Sigmoid colon (tissue), 7 donors: Measurements from ENCODE around the gene OTUB2. TPM values are rescaled to one million over a fixed set of nuclear protein-coding genes. Genes with fewer than 3 reads are reported as not detected.
A peak's percentile ranks its signal among the peaks of the same experiment; 100 is the strongest.

Source experiments
- DNase-seq: peaks from one replicate; pipeline ENCODE4 v3.0.0-alpha.2; 2019
- H3K27ac ChIP-seq, 4 donors: fragments of 200-600 bp; sonication (generic); one replicate each; pipeline ENCODE4 v1.5.1; 2016 to 2019; ENCODE audit warnings: mild to moderate bottlenecking in 1 of 4
- H3K27me3 ChIP-seq, 3 donors: fragments of 200-600 bp; sonication (generic); one replicate each; pipeline ENCODE4 v1.5.1; 2019; ENCODE audit warnings: mild to moderate bottlenecking in 1 of 3
- H3K36me3 ChIP-seq, 4 donors: fragments of 200-600 bp; sonication (generic); one replicate each; pipeline ENCODE4 v1.5.1; 2016 to 2019
- H3K4me1 ChIP-seq, 4 donors: fragments of 200-600 bp; sonication (generic); one replicate each; pipeline ENCODE4 v1.5.1; 2017 to 2019
- H3K4me3 ChIP-seq, 4 donors: fragments of 200-600 bp; sonication (generic); one replicate each; pipeline ENCODE4 v1.5.1; 2017 to 2019; ENCODE audit warnings: mild to moderate bottlenecking in 2 of 4, moderate library complexity in 1 of 4
- H3K9me3 ChIP-seq, 4 donors: fragments of 200-600 bp in 3 of 4; sonication (generic) in 3 of 4; one replicate each; pipeline versions ENCODE4 v1.5.1 to v1.6.1; 2013 to 2019
- CTCF ChIP-seq, 4 experiments: fragments of 450-650 bp in 3 of 4; fragments of 200-600 bp in 1 of 4; IDR thresholded peaks; one replicate each; pipeline ENCODE4 v1.5.1; 2016 to 2019; ENCODE audit warnings: antibody characterized with exemption in 4 of 4, mild to moderate bottlenecking in 3 of 4, moderate library complexity in 2 of 4
- EP300 ChIP-seq, 4 donors: sonication (generic); formaldehyde crosslinking; IDR thresholded peaks; one replicate each; pipeline ENCODE4 v1.6.1; 2017; ENCODE audit warnings: antibody characterized with exemption in 4 of 4
- POLR2A ChIP-seq, 2 donors: fragments of 450-650 bp; IDR thresholded peaks; one replicate each; pipeline ENCODE4 v1.6.1; 2016; ENCODE audit warnings: antibody characterized with exemption in 2 of 2, mild to moderate bottlenecking in 2 of 2, moderate library complexity in 2 of 2
- POLR2AphosphoS5 ChIP-seq, 4 donors: sonication (generic); formaldehyde crosslinking; IDR thresholded peaks; one replicate each; pipeline ENCODE4 v1.6.1; 2017; ENCODE audit warnings: antibody characterized with exemption in 4 of 4
- WGBS, 2 donors: extraction: QIAGEN DNeasy Blood & Tissue Kit; methylation state at CpG; one replicate each; pipeline ENCODE4 v1.1.7; 2013; 5-methylcytosine and 5-hydroxymethylcytosine counted together
- intact Hi-C: fragments of 100-400 bp; cut with DNase I; formaldehyde crosslinking; loops from one replicate; pipeline ENCODE4 v1.15.1; 2023
- polyA plus RNA-seq, 3 donors: library from polyadenylated mRNA; stranded (reverse); fragments of 200-250 nt; gene quantifications; one replicate each; pipeline ENCODE4 v1.2.3, GENCODE V29; 2013
- total RNA-seq, 4 donors: library from RNA; depleted of rRNA; stranded (reverse); fragments of >200 nt; gene quantifications; one replicate each; pipeline ENCODE4 v1.1.0, GENCODE V29; 2016
- donor health status: healthy with polysubstance abuse.
- donor health status: Bipolar disorder and iron deficiency.
- donor health status: healthy.

The OTUB2 gene
- total and polyA plus RNA-seq, 7 donors: 0.14 to 2.3 (median 0.60) TPM

GRCh38 chr14:94040796-94041195, 14.7 kb downstream of the OTUB2 start:
- H3K36me3 ChIP-seq: peaks cover 0 to 21% (median 3%) of the 10 kb centered on the region in 4 donors
- no peak for TF ChIP-seq CTCF (IDR thresholded peaks at IDR 0.05)
- no peak for TF ChIP-seq EP300 (IDR thresholded peaks at IDR 0.05)
- no peak for TF ChIP-seq POLR2AphosphoS5 (IDR thresholded peaks at IDR 0.05)
- no peak for TF ChIP-seq POLR2A (IDR thresholded peaks at IDR 0.05)
- H3K4me1 ChIP-seq: peaks cover 0 to 18% (median 13%) of the 10 kb centered on the region in 4 donors
- H3K27me3 ChIP-seq: no peaks in the 10 kb centered on the region
- H3K4me3 ChIP-seq: no peak overlapping the region
- 88 to 92% methylated on average over 13 of the region's 13 CpGs for WGBS, 2 donors
- intact Hi-C loops: no loop called here
- no peaks in the 10 kb centered on the region for H3K9me3 ChIP-seq
- H3K27ac ChIP-seq: no peak overlapping the region
- no peak for DNase-seq

- intact Hi-C loops: no loop called here
- 85 to 88% methylated on average over 18 of the region's 18 CpGs for WGBS, 2 donors
- H3K9me3 ChIP-seq: no peaks in the 10 kb centered on the region
- H3K4me1 ChIP-seq: peaks cover 0 to 16% (median 12%) of the 10 kb centered on the region in 4 donors
- TF ChIP-seq POLR2A (IDR thresholded peaks at IDR 0.05) (no peak), EP300 (IDR thresholded peaks at IDR 0.05) (no peak), CTCF (IDR thresholded peaks at IDR 0.05) (no peak), POLR2AphosphoS5 (IDR thresholded peaks at IDR 0.05) (no peak)
- no peak for DNase-seq
- no peak overlapping the region for H3K4me3 ChIP-seq
- H3K27me3 ChIP-seq: no peaks in the 10 kb centered on the region
- H3K27ac ChIP-seq: peak overlapping the region in 1 of 4 donors; percentile 28
- H3K36me3 ChIP-seq: peaks cover 0 to 31% (median 4%) of the 10 kb centered on the region in 4 donors
Observed at GRCh38 chr14:94041551-94042346, 15.6 kb downstream of the OTUB2 start.

GRCh38 chr14:94042433-94043091, 16.4 kb downstream of the OTUB2 start:
- intact Hi-C loops: no loop called here
- H3K9me3 ChIP-seq: no peaks in the 10 kb centered on the region
- peak overlapping the region in 1 of 4 donors; percentile 28 for H3K27ac ChIP-seq
- no peak overlapping the region for H3K4me3 ChIP-seq
- no peak for DNase-seq
- WGBS, 2 donors: 76 to 79% methylated on average over 12 of the region's 12 CpGs
- H3K4me1 ChIP-seq: peaks cover 0 to 16% (median 12%) of the 10 kb centered on the region in 4 donors
- no peaks in the 10 kb centered on the region for H3K27me3 ChIP-seq
- peaks cover 0 to 39% (median 10%) of the 10 kb centered on the region in 4 donors for H3K36me3 ChIP-seq
- TF ChIP-seq EP300 (IDR thresholded peaks at IDR 0.05): no peak
- no peak for TF ChIP-seq POLR2A (IDR thresholded peaks at IDR 0.05)
- no peak for TF ChIP-seq POLR2AphosphoS5 (IDR thresholded peaks at IDR 0.05)
- TF ChIP-seq CTCF (IDR thresholded peaks at IDR 0.05): no peak

- intact Hi-C loops: no loop called here
- peak; percentile 60 for DNase-seq
- H3K36me3 ChIP-seq: peaks cover 3 to 45% (median 11%) of the 10 kb centered on the region in 4 donors
- WGBS, 2 donors: 83 to 90% methylated on average over 13 of the region's 13 CpGs
- H3K27ac ChIP-seq: no peak overlapping the region
- no peaks in the 10 kb centered on the region for H3K27me3 ChIP-seq
- no peak overlapping the region for H3K4me3 ChIP-seq
- peaks cover 0 to 16% (median 12%) of the 10 kb centered on the region in 4 donors for H3K4me1 ChIP-seq
- no peak for TF ChIP-seq CTCF (IDR thresholded peaks at IDR 0.05)
- TF ChIP-seq EP300 (IDR thresholded peaks at IDR 0.05): no peak
- no peak for TF ChIP-seq POLR2AphosphoS5 (IDR thresholded peaks at IDR 0.05)
- no peaks in the 10 kb centered on the region for H3K9me3 ChIP-seq
Observed at GRCh38 chr14:94043111-94043755, 17.1 kb downstream of the OTUB2 start.
